Neural cell (in vitro differentiated cells): Measurements from ENCODE around the gene KLHL17. TPM values are rescaled to one million over a fixed set of nuclear protein-coding genes. Genes with fewer than 3 reads are reported as not detected.
"Not testable (repeated sequence)": the region's sequence is repeated elsewhere in the genome, so short reads cannot be mapped to it uniquely, and the experiment has no call there.

ENCODE experiments used
- H2AFZ ChIP-seq: fragments of 200-600, 300-800 bp; sonication (generic), shearing (Covaris generic); 2 replicates; pipeline ENCODE4 v1.6.0; 2014; ENCODE audit warnings: low read depth, mild to moderate bottlenecking, antibody characterized with exemption, low read length, moderate library complexity
- H3F3A ChIP-seq: fragments of 200-600 bp; shearing (Covaris generic); 2 replicates; pipeline ENCODE4 v1.6.1; 2016; ENCODE audit warnings: mild to moderate bottlenecking, moderate library complexity, mixed read lengths, antibody characterized with exemption, low read length; ENCODE audit not compliant: insufficient read depth, poor library complexity, severe bottlenecking
- H3K27ac ChIP-seq: fragments of 200-600, 300-800 bp; sonication (generic), shearing (Covaris generic); 2 replicates; pipeline ENCODE4 v1.5.1; 2014; ENCODE audit warnings: mild to moderate bottlenecking, low read length, moderate library complexity
- H3K27me3 ChIP-seq: fragments of 300-800, 200-600 bp; sonication (generic), shearing (Covaris generic); 2 replicates; pipeline ENCODE4 v1.6.0; 2014; ENCODE audit warnings: mild to moderate bottlenecking, low read depth, low read length, moderate library complexity; ENCODE audit not compliant: insufficient read depth
- H3K36me3 ChIP-seq: fragments of 300-800, 200-600 bp; sonication (generic), shearing (Covaris generic); 2 replicates; pipeline ENCODE4 v1.5.1; 2014; ENCODE audit warnings: mild to moderate bottlenecking, antibody characterized with exemption, low read length, moderate library complexity; ENCODE audit not compliant: insufficient read depth
- H3K4me2 ChIP-seq: fragments of 300-800, 200-600 bp; sonication (generic), shearing (Covaris generic); 2 replicates; pipeline ENCODE4 v1.6.0; 2014; ENCODE audit warnings: mild to moderate bottlenecking, low read length
- H3K4me3 ChIP-seq: fragments of 300-800, 200-600 bp; sonication (generic), shearing (Covaris generic); 2 replicates; pipeline ENCODE4 v1.5.1; 2014; ENCODE audit warnings: mild to moderate bottlenecking, low read length, moderate library complexity
- H3K79me2 ChIP-seq: fragments of 200-600 bp; shearing (Covaris generic); replicated peaks from 2 replicates; pipeline ENCODE4 v1.6.0; 2014; ENCODE audit warnings: mild to moderate bottlenecking, low read length, moderate library complexity; ENCODE audit not compliant: insufficient read depth
- H3K9ac ChIP-seq: fragments of 300-800, 200-600 bp; sonication (generic), shearing (Covaris generic); 2 replicates; pipeline ENCODE4 v1.6.1; 2016; ENCODE audit warnings: mild to moderate bottlenecking, low read length, mixed read lengths
- H3K9me2 ChIP-seq: fragments of 200-600 bp; shearing (Covaris generic); 2 replicates; pipeline ENCODE4 v1.6.1; 2016; ENCODE audit warnings: mild to moderate bottlenecking, low read length, mixed read lengths; ENCODE audit not compliant: insufficient read depth
- H3K9me3 ChIP-seq: fragments of 200-600, 300-800 bp; sonication (generic), shearing (Covaris generic); 2 replicates; pipeline ENCODE4 v1.6.1; 2016; ENCODE audit warnings: mild to moderate bottlenecking, mixed run types, low read length, moderate library complexity, mixed read lengths
- H4K20me1 ChIP-seq: fragments of 200-600 bp; shearing (Covaris generic); 2 replicates; pipeline ENCODE4 v1.6.1; 2016; ENCODE audit warnings: mild to moderate bottlenecking, mixed run types; ENCODE audit not compliant: insufficient read depth
- CTCF ChIP-seq: fragments of 450-650 bp; IDR thresholded peaks from 2 replicates; pipeline ENCODE4 v1.5.1; 2014; ENCODE audit warnings: antibody characterized with exemption, mild to moderate bottlenecking, moderate library complexity; ENCODE audit not compliant: poor library complexity, severe bottlenecking
- EP300 ChIP-seq: fragments of 450-650 bp; conservative IDR thresholded peaks from 2 replicates; pipeline ENCODE4 v1.6.1; 2014; ENCODE audit warnings: antibody characterized with exemption, mild to moderate bottlenecking, moderate library complexity; ENCODE audit not compliant: poor library complexity, severe bottlenecking
- EZH2 ChIP-seq: fragments of 200-600, 300-800 bp; shearing (Covaris generic), sonication (generic); IDR thresholded peaks from 2 replicates; pipeline ENCODE4 v1.6.1; 2014; ENCODE audit warnings: antibody characterized with exemption, low read length, borderline replicate concordance, mild to moderate bottlenecking; ENCODE audit not compliant: insufficient read depth, poor library complexity, severe bottlenecking
- MXI1 ChIP-seq: fragments of 450-650 bp; conservative IDR thresholded peaks from 2 replicates; pipeline ENCODE4 v1.6.1; 2014; ENCODE audit warnings: antibody characterized with exemption, mild to moderate bottlenecking; ENCODE audit not compliant: poor library complexity, severe bottlenecking
- POLR2AphosphoS5 ChIP-seq: IDR thresholded peaks from 2 replicates; pipeline ENCODE4 v1.6.1; 2012
- RAD21 ChIP-seq: fragments of 450-650 bp; conservative IDR thresholded peaks from 2 replicates; pipeline ENCODE4 v1.6.1; 2014; ENCODE audit warnings: antibody characterized with exemption, mild to moderate bottlenecking, moderate library complexity
- SMC3 ChIP-seq: fragments of 450-650 bp; conservative IDR thresholded peaks from 2 replicates; pipeline ENCODE4 v1.6.1; 2014; ENCODE audit warnings: antibody characterized with exemption, mild to moderate bottlenecking, moderate library complexity; ENCODE audit not compliant: poor library complexity
- TAF1 ChIP-seq: IDR thresholded peaks from 2 replicates; pipeline ENCODE4 v1.6.1; 2012; ENCODE audit warnings: low read depth
- polyA plus RNA-seq: library from polyadenylated mRNA; depleted of rRNA; stranded (reverse); fragments of >200 nt; gene quantifications from 2 replicates; pipeline ENCODE4 v1.2.3, GENCODE V29; 2014
- TF ChIP-seq, protein P1 (sequence below): IDR thresholded peaks from 2 replicates; pipeline ENCODE4 v1.6.1; 2012; ENCODE audit warnings: borderline replicate concordance

The KLHL17 gene
- polyA plus RNA-seq, 1 donor from 2014 or later = 52.3 TPM

DNA sequence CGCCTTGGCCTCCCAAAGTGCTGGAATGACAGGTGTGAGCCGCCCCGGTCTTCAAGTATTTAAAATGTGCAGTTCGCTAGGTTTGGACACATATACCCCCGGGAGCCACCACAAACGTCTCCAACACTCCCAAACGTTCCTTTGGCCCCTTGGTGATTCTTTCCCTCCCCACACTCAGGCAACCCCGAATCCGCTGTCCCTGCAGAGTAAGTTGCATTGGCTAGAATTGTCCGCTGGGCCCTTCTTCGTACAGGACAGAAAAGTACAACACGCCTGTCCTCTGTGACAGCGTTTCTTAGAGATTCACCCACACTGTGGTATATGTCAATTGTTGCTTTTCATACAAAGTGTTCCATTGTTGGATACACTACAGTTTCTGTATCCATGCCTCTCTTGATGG lies 24.7 kb downstream of the KLHL17 start:
- no peaks in the 10 kb centered on the region for H3F3A ChIP-seq
- H3K9me2 ChIP-seq = no peaks in the 10 kb centered on the region
- H3K27ac ChIP-seq = no peak overlapping the region
- H3K36me3 ChIP-seq = no peaks in the 10 kb centered on the region
- H3K9me3 ChIP-seq = no peaks in the 10 kb centered on the region
- no peak overlapping the region for H3K4me3 ChIP-seq
- H4K20me1 ChIP-seq = no peaks in the 10 kb centered on the region
- H3K4me2 ChIP-seq = no peak overlapping the region
- no peak overlapping the region for H2AFZ ChIP-seq
- H3K27me3 ChIP-seq = no peaks in the 10 kb centered on the region
- no peaks in the 10 kb centered on the region for H3K79me2 ChIP-seq
- TF ChIP-seq POLR2AphosphoS5 = no peak
- TF ChIP-seq, protein P1, sequence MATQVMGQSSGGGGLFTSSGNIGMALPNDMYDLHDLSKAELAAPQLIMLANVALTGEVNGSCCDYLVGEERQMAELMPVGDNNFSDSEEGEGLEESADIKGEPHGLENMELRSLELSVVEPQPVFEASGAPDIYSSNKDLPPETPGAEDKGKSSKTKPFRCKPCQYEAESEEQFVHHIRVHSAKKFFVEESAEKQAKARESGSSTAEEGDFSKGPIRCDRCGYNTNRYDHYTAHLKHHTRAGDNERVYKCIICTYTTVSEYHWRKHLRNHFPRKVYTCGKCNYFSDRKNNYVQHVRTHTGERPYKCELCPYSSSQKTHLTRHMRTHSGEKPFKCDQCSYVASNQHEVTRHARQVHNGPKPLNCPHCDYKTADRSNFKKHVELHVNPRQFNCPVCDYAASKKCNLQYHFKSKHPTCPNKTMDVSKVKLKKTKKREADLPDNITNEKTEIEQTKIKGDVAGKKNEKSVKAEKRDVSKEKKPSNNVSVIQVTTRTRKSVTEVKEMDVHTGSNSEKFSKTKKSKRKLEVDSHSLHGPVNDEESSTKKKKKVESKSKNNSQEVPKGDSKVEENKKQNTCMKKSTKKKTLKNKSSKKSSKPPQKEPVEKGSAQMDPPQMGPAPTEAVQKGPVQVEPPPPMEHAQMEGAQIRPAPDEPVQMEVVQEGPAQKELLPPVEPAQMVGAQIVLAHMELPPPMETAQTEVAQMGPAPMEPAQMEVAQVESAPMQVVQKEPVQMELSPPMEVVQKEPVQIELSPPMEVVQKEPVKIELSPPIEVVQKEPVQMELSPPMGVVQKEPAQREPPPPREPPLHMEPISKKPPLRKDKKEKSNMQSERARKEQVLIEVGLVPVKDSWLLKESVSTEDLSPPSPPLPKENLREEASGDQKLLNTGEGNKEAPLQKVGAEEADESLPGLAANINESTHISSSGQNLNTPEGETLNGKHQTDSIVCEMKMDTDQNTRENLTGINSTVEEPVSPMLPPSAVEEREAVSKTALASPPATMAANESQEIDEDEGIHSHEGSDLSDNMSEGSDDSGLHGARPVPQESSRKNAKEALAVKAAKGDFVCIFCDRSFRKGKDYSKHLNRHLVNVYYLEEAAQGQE = no peak
- no peak overlapping the region for H3K9ac ChIP-seq

DNA sequence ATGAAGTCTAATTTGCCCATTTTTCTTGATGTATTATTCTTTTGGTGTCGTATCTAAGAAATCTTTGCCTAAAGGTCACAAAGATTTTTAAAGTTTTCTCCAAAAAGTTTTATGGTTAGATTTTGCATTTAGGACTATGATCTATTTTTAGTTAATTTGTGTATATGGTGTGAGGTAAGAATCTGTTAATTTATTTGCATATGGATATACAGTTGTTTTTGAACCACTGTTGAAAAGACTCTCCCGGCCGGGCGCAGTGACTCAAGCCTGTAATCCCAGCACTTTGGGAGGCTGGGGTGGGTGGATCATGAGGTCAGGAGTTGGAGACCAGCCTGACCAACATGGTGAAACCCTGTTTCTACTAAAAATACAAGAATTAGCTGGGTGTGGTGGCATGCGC lies 27.7 kb downstream of the KLHL17 start:
- H3K27ac ChIP-seq, H3F3A ChIP-seq, H3K79me2 ChIP-seq, H3K9me2 ChIP-seq, H3K27me3 ChIP-seq, H3K4me2 ChIP-seq, H3K4me3 ChIP-seq, H4K20me1 ChIP-seq, H3K9me3 ChIP-seq, H3K9ac ChIP-seq, H3K36me3 ChIP-seq, H2AFZ ChIP-seq: not testable (repeated sequence)

GRCh38 chr1:991275-991674 lies 30.9 kb downstream of the KLHL17 start:
- not testable (repeated sequence) for H3K79me2 ChIP-seq, H3K4me3 ChIP-seq, H3K36me3 ChIP-seq, H3F3A ChIP-seq, H3K9me3 ChIP-seq, H3K9me2 ChIP-seq, H4K20me1 ChIP-seq, H2AFZ ChIP-seq, H3K27ac ChIP-seq, H3K9ac ChIP-seq, H3K4me2 ChIP-seq, H3K27me3 ChIP-seq

GRCh38 chr1:991895-992294 lies 31.5 kb downstream of the KLHL17 start:
- no peak overlapping the region for H3K4me3 ChIP-seq
- no peaks in the 10 kb centered on the region for H3K27me3 ChIP-seq
- no peaks in the 10 kb centered on the region for H3F3A ChIP-seq
- H3K9ac ChIP-seq = no peak overlapping the region
- no peak overlapping the region for H2AFZ ChIP-seq
- no peaks in the 10 kb centered on the region for H3K79me2 ChIP-seq
- H3K4me2 ChIP-seq = no peak overlapping the region
- H4K20me1 ChIP-seq = no peaks in the 10 kb centered on the region
- no peaks in the 10 kb centered on the region for H3K36me3 ChIP-seq
- H3K27ac ChIP-seq = no peak overlapping the region
- TF ChIP-seq RAD21 (no peak), SMC3 (no peak), MXI1 (no peak), CTCF (no peak), TAF1 (no peak), EZH2 (no peak), EP300 (no peak), POLR2AphosphoS5 (no peak)
- no peaks in the 10 kb centered on the region for H3K9me3 ChIP-seq
- no peaks in the 10 kb centered on the region for H3K9me2 ChIP-seq
